HG03342 (cell line): Measurements from ENCODE around the gene PRR13.

Experiments used
- ATAC-seq: cut with Tn5 transposase; IDR thresholded peaks from one replicate; pipeline ENCODE4 v1.9.1; 2021; ENCODE audit warnings: mild to moderate bottlenecking, moderate library complexity; ENCODE audit not compliant: unreplicated experiment

PRR13 gene

DNA sequence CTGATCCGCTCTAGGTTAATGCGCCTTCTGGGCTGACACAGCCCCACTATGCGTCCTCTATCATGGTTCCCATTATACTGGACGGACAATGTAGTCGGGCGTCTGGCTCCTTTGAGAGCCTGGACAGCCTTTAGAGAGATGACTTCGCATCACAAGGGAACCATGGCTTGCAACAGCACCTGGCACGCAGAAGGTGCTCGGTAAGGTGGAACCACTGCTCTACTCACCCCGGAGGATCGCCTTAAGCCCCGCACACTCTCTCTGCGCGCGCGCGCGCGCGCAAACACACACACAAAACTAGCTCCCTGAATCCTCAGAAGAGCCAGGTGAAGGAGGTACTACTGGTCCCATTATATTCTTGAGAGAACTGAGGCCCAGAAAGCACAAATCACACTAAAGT lies 50.7 kb downstream of the PRR13 start:
- ATAC-seq = no peak

DNA sequence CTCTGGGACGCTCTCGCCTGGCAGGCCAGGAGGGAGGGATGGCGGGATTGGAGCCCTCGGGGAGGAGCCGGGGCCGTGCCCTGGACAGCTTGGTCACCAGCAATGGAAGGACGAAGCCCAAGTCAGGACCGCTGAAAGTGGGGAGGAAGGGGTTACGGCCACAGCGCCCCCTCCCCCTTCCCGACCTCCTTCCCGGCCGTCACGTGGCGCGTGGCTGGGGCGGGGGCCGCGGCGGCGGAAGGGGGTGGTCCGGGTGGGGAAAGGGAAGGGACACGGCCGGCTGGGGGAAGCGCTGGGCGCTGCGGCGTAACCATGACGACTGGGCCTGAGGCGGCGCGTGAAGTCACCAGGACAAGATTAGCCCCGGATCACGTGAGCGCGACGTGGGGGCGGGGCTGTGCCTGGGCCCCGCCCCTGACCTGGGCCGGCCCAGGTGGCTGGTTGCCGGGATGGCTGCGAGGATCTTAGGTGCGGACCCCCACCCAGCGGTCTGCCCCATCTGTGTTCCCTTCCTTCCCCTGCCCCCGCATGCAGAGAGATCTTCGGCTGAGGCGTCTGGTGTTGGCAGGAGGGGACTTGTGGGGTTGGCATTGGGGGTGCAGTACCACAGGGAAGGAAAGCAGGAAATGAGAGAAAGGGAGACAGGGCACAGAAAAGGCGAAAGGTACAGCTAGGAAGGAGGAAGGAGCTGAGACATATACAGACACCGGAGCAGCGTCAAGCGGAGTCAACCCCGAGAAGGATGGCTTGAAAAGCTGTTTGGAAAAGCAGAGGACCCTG lies 51.5 kb downstream of the PRR13 start:
- ATAC-seq = peak; percentile 93

DNA sequence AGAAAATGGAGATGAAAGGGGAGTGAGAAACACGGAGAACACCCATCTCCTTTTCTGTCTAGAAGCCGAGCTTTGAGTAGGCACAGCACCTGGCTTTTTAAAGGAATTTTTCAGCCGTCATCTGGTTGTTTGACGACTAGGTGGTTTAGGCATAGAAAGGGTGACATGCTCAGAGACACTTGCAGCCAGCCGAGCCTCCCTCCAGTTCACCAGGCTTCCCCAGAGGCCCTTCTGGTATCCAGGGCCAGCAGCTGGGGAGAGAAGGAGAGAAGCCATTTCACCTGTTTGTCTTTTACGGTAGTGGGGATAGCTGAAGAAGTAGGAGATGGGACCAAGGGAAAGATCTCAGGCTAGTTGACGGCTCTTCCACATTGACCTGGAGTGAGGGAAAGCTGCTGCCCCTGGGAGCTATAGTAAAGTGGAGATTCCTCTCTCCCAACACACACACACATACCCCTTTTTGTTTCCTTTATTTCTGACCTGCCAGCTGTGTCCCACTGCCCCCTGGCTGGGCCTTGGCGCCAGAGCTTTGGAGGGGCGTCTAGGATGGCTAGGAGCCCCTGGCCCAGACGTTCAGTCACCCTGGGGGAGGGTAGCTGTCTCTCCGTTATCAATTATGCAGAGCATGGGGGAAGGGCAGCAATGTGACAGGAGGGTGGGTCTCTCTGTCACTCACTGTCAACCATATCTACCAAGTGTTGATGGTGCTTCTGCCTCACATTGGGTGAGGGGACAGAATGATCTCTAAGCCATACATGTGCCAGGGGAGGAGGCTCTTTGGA lies 52.3 kb downstream of the PRR13 start:
- no peak for ATAC-seq
